SK-N-SH treated with all-trans-retinoic acid at 6 μM for 48 hours (cell line): ENCODE results near the gene TBC1D2B.

Experiments used
- BACH2 ChIP-seq: fragments of 250-450 bp; sonication (Bioruptor Pico); IDR thresholded peaks from 2 replicates; pipeline ENCODE4 v1.9.0; 2021; ENCODE audit warnings: mild to moderate bottlenecking, borderline replicate concordance
- OSR1 ChIP-seq: fragments of 250-450 bp; sonication (Bioruptor Pico); IDR thresholded peaks from 2 replicates; pipeline ENCODE4 v1.8.0; 2022; ENCODE audit warnings: moderate library complexity, mild to moderate bottlenecking, inconsistent platforms
- SNAI2 ChIP-seq: fragments of 250-450 bp; sonication (Bioruptor Pico); IDR thresholded peaks from 2 replicates; pipeline ENCODE4 v1.5.0; 2020; ENCODE audit warnings: mild to moderate bottlenecking, moderate library complexity
- TCF4 ChIP-seq: fragments of 250-450 bp; sonication (Bioruptor Pico); IDR thresholded peaks from 2 replicates; pipeline ENCODE4 v1.8.0; 2021; ENCODE audit warnings: mild to moderate bottlenecking, moderate library complexity, borderline replicate concordance
- ZC3H10 ChIP-seq: fragments of 250-450 bp; sonication (Bioruptor Pico); IDR thresholded peaks from 2 replicates; pipeline ENCODE4 v1.5.1; 2021; ENCODE audit warnings: mild to moderate bottlenecking, moderate library complexity
- ZFP3 ChIP-seq: fragments of 250-450 bp; sonication (Bioruptor Pico); IDR thresholded peaks from 2 replicates; pipeline ENCODE4 v1.5.0; 2020; ENCODE audit warnings: mild to moderate bottlenecking, moderate library complexity
- TF ChIP-seq, protein P1 (sequence below): fragments of 250-450 bp; sonication (Bioruptor Pico); IDR thresholded peaks from 2 replicates; pipeline ENCODE4 v1.5.1; 2020; ENCODE audit warnings: low read depth, mild to moderate bottlenecking, moderate library complexity

DNA sequence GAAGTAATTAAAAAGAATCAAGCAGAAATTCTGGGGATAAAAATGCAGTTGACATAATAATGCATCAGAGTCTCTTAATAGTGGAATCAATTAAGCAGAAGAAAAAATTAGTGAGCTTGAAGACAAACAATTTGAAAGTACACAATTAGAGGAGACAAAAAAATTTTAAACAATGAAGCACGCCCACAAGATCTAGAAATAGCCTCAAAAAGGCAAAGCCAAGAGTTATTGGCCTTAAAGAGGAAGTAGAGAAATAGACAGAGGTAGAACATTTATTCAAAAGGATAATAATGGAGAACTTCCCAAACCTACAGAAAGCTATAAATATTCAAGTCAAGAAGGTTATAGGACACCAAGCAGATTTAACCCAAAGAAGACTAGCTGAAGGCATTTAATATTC lies 113.3 kb downstream of the TBC1D2B start:
- TF ChIP-seq ZC3H10 (CRISPR knock-in tag) (no peak), SNAI2 (CRISPR knock-in tag) (no peak), ZFP3 (CRISPR knock-in tag) (no peak), TCF4 (no peak), OSR1 (CRISPR knock-in tag) (no peak), BACH2 (CRISPR knock-in tag) (no peak)
- TF ChIP-seq, protein P1, sequence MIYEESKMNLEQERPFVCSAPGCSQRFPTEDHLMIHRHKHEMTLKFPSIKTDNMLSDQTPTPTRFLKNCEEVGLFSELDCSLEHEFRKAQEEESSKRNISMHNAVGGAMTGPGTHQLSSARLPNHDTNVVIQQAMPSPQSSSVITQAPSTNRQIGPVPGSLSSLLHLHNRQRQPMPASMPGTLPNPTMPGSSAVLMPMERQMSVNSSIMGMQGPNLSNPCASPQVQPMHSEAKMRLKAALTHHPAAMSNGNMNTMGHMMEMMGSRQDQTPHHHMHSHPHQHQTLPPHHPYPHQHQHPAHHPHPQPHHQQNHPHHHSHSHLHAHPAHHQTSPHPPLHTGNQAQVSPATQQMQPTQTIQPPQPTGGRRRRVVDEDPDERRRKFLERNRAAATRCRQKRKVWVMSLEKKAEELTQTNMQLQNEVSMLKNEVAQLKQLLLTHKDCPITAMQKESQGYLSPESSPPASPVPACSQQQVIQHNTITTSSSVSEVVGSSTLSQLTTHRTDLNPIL (CRISPR knock-in tag): no peak
